A673 (cell line): ENCODE data around the gene NMT1. TPM values are rescaled to one million over a fixed set of nuclear protein-coding genes. Genes with fewer than 3 reads are reported as not detected.

ENCODE experiments used
- BruUV-seq: library from RNA; stranded (reverse); fragments of 400-500 nt; replicated peaks from 2 replicates; lab custom pipeline; 2021; lab: Mats Ljungman, UMichigan
- CTCF ChIA-PET: fragments of 300-600 bp; sonication (Branson Sonifier 250); formaldehyde crosslinking; loops from one replicate; lab custom pipeline; 2022; ENCODE audit warnings: antibody characterized with exemption; lab: Charles Lee
- POLR2A ChIA-PET: fragments of 300-600 bp; sonication (Branson Sonifier 250); formaldehyde crosslinking; loops from one replicate; lab custom pipeline; 2022; ENCODE audit warnings: antibody characterized with exemption; ENCODE audit not compliant: low non-redundant PET; lab: Charles Lee
- DNase-seq: peaks from one replicate; pipeline ENCODE4 v3.0.0-alpha.2; 2015; ENCODE audit warnings: low spot score
- H3K27ac ChIP-seq: fragments of 200-600 bp; sonication (generic); 2 replicates; pipeline ENCODE4 v1.5.1; 2016; ENCODE audit warnings: mixed run types, low read depth, mild to moderate bottlenecking, mixed read lengths, antibody characterized with exemption, low read length; ENCODE audit not compliant: poor library complexity, severe bottlenecking
- H3K27me3 ChIP-seq: fragments of 200-600 bp; sonication (generic); replicated peaks from 2 replicates; pipeline ENCODE4 v1.6.1; 2017; ENCODE audit warnings: mixed run types, low read depth, mild to moderate bottlenecking, mixed read lengths, antibody characterized with exemption, low read length; ENCODE audit not compliant: insufficient read depth, poor library complexity
- H3K36me3 ChIP-seq: fragments of 200-600 bp; sonication (generic); 2 replicates; pipeline ENCODE4 v1.6.1; 2016; ENCODE audit warnings: mixed run types, mild to moderate bottlenecking, mixed read lengths, antibody characterized with exemption, low read length; ENCODE audit not compliant: insufficient read depth, poor library complexity, severe bottlenecking
- H3K4me1 ChIP-seq: fragments of 200-600 bp; sonication (generic); 2 replicates; pipeline ENCODE4 v1.6.1; 2017; ENCODE audit warnings: mixed run types, mild to moderate bottlenecking, mixed read lengths, antibody characterized with exemption, low read length; ENCODE audit not compliant: insufficient read depth, poor library complexity, severe bottlenecking
- H3K4me3 ChIP-seq: fragments of 200-600 bp; sonication (generic); 2 replicates; pipeline ENCODE4 v1.5.1; 2016; ENCODE audit warnings: low read depth, mixed run types, mild to moderate bottlenecking, mixed read lengths, low read length; ENCODE audit not compliant: poor library complexity, severe bottlenecking
- H3K9me3 ChIP-seq: fragments of 200-600 bp; sonication (generic); 2 replicates; pipeline ENCODE4 v1.6.1; 2016; ENCODE audit warnings: mixed run types, low read depth, mild to moderate bottlenecking, mixed read lengths, antibody characterized with exemption, low read length; ENCODE audit not compliant: poor library complexity, severe bottlenecking
- CTCF ChIP-seq: fragments of 300-800, 200-600 bp; sonication (generic); conservative IDR thresholded peaks from 2 replicates; pipeline ENCODE4 v1.5.1; 2017; ENCODE audit warnings: low read depth, mild to moderate bottlenecking, antibody characterized with exemption, low read length, moderate library complexity, mixed read lengths
- EZH2 ChIP-seq: fragments of 200-600 bp; sonication (generic); IDR thresholded peaks from 2 replicates; pipeline ENCODE4 v1.6.1; 2017; ENCODE audit warnings: borderline replicate concordance, low read depth, mild to moderate bottlenecking, mixed read lengths, antibody characterized with exemption, low read length; ENCODE audit not compliant: poor library complexity, severe bottlenecking
- intact Hi-C: fragments of 100-400 bp; cut with micrococcal nuclease; formaldehyde crosslinking; loops from one replicate; pipeline ENCODE4 v1.10.0; 2022; ENCODE audit not compliant: unreplicated experiment
- total RNA-seq: library from RNA; stranded (reverse); gene quantifications from 2 replicates; pipeline ENCODE4 v1.2.3, GENCODE V29; 2021

NMT1 gene
- total RNA-seq, 1 experiment from 2014 or later = 108 TPM

GRCh38 chr17:45031231-45032173, 29.6 kb upstream of the NMT1 start:
- Histone ChIP-seq H3K27me3 (no peaks in the 10 kb centered on the region), H3K4me1 (no peaks in the 10 kb centered on the region), H3K27ac (no peak overlapping the region), H3K36me3 (peaks cover 5% of the 10 kb centered on the region), H3K4me3 (no peak overlapping the region), H3K9me3 (no peaks in the 10 kb centered on the region)
- BruUV-seq = no TSS peak
- no peak for DNase-seq
- ChIA-PET CTCF (no interaction called here), POLR2A (interaction anchor here (0.6 kb wide), 1 partner anchor 28 kb away, joined by 4 read pairs; no protein-coding TSS in a partner anchor)
- TF ChIP-seq CTCF = no peak
- no peak for TF ChIP-seq EZH2
- intact Hi-C loops = no loop called here

- no peak for DNase-seq
These were observed 29.0 kb upstream of the NMT1 start for GRCh38 chr17:45032174-45032541.

GRCh38 chr17:45034599-45034998, 26.5 kb upstream of the NMT1 start:
- POLR2A ChIA-PET = interaction anchor here (0.6 kb wide), 1 partner anchor 135 kb away, joined by 13 read pairs; a partner anchor contains a TSS
- no peak for TF ChIP-seq EZH2
- no peak for TF ChIP-seq CTCF
- no peaks in the 10 kb centered on the region for H3K9me3 ChIP-seq
- H3K4me3 ChIP-seq = no peak overlapping the region
- intact Hi-C loops = no loop called here
- BruUV-seq = no TSS peak
- H3K4me1 ChIP-seq = no peaks in the 10 kb centered on the region
- H3K27ac ChIP-seq = no peak overlapping the region
- H3K36me3 ChIP-seq = peaks cover 5% of the 10 kb centered on the region
- no peak for DNase-seq
- CTCF ChIA-PET = no interaction called here
- no peaks in the 10 kb centered on the region for H3K27me3 ChIP-seq

More at GRCh38 chr17:45032174-45032541, 29.0 kb upstream of the NMT1 start:
- Histone ChIP-seq H3K27me3 (no peaks in the 10 kb centered on the region), H3K4me1 (no peaks in the 10 kb centered on the region), H3K4me3 (no peak overlapping the region), H3K27ac (no peak overlapping the region), H3K9me3 (no peaks in the 10 kb centered on the region), H3K36me3 (peaks cover 5% of the 10 kb centered on the region)
- ChIA-PET POLR2A (no interaction called here), CTCF (no interaction called here)
- no TSS peak for BruUV-seq
- TF ChIP-seq CTCF (no peak), EZH2 (no peak)
- intact Hi-C loops = no loop called here
